HL-60/S4 treated with retinoic acid at 250 ng/mL for 4 days and 3 days (cell line): Measurements from ENCODE around the gene GALNT10.

Source experiments
- in situ Hi-C: fragments of 300-500 bp; cut with MboI; formaldehyde crosslinking; loops from 2 replicates; pipeline ENCODE4 v1.7.0; 2022; ENCODE audit warnings: low sequenced_read_pairs

Gene GALNT10

DNA sequence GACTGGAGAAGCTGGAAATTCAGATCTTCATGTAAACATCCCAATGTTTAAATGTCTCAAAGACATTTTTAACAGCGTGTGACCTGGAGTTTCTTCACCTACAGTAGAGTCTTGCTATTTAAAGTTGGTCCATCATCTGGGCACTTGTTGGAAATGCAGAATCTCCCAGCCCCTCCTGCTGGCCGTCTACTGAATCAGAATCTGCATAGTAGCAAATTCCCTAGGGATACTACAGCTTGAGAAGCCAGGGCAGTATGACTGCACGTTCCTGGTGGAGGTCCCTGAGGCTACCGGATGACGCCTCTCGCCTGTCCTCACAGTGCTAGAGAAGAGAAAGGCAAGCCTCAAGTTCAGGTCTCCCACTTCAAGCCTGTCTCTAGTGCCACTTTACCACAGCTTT is 271.0 kb downstream of the GALNT10 start:
- in situ Hi-C loops: no loop called here

DNA sequence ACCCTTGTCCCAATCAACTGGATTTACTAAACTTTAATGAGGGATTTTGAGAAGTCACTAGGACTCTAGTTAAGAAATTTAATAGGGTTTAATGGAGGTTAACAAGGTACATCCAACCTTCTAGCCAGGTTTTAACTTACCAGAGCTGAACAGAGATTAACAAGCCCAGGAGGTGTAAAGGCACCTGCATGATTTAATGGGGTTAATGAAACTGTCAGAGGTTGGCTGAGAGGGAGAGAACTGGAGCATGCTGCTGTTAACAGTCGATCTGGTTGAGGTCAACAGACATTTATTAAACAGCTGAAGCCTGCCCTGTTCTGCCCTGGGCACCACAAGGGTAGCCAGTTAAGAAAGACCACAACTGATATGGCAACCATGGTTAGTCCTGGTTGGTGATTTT is 273.9 kb downstream of the GALNT10 start:
- in situ Hi-C loops: no loop called here

DNA sequence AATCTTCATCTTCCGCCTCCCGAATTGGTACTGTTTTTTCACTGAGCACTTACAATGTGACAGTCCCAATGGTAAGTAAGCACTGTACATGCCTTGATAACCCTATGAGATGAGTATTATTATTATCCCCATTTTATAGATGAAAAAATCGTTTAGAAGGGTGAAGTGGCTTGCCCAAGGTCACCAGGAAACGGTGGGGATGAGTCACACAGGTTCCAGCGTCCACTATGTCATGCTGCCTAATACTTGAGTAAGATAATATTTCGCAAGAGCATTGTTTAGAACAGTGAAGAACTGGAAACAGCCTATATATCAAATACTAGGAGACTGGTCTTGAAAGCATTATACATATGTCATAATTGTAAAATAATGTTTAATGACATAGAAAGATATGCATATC is 274.6 kb downstream of the GALNT10 start:
- in situ Hi-C loops: no loop called here

DNA sequence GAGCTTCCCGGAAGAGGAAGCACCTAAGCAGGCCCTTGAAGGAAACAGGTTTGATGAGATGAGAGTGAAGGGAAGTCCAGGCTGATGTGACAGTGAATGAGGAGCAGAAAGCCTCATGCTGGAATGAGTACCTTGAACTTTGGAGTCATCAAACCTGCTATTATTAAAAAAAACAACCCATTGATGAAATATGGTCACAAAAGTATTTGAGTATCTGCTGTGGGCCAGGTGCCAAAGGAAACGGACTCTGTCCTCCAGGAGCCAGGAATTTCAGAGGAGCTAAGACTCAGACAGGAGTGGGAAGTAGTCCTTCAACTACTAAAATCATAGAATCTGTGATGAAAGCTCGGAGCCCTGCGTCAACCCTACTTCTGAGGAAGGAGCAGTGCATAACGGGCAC is 275.6 kb downstream of the GALNT10 start:
- in situ Hi-C loops: no loop called here

DNA sequence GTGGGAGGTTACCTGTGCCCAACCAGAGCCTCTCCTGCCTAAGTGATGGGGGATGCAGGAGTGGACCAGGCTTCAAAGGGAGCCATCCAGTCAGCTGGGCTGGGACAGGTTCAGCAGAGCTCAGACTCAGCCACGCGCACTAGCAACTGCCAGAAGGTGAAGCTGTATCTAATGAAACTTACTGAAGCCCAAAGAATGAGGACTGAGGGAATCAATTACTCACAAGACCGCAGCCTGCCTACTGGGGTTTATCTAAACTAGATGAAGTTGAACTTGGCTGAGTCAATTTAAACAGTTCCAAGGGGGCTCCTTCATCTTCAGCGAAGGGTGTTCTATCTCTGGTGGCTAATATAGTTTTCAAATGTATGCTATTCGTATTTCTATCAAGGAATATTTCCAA is 276.1 kb downstream of the GALNT10 start:
- in situ Hi-C loops: no loop called here

DNA sequence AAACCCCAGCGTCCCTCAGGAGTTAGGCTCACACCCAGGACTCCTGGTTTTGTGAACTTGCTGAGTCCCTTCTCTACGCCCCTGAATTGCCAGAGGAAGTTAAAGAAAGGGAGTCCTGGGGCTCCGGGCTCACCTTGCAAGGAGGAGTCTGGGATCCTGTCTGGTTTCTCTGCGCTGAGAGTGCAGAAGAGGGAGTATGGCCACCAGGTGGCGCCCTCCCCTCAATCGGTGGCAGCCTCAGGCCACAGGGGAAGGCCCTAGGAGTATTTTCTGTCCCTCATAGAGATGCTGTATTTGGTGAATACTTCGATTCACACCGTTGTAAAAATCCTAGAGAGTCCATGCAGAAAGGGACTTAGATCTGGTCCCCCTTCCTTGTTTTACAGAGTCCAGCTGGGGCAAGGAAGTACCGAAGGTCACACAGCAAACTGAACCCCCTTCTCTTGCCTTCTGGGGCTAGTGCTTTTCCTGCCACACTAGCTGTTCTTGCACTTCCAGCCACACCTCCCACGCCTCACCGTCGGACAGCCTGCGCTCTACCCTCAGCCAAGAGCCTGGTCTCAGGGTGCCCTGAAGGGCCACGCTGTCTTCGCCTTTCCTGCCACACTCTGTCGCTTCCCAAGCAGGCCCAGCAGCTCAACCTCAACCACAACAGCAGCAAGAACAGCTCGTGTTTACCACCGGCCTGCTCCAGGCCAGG is 277.3 kb downstream of the GALNT10 start:
- in situ Hi-C loops: no loop called here

DNA sequence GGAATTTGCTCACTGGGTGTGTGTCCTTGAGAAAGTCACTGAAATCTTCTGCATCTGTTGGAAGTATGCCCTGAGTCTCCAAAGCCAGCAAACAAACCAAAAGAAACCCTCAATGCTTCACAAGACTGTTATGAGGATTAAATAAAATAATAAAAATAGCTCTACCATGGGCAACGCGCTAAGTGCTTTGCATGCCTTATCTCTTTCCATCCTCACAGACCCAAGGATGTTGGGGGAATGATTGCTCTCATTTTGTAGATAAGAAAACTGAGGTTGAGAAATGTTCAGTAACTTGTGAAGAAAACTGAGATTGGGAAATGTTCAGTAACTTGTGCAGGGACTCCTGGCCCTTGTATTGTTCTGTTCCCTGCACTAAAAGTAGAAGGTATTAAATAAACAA is 279.6 kb downstream of the GALNT10 start:
- in situ Hi-C loops: no loop called here
